Naive thymus-derived CD8-positive, alpha-beta T cell (primary cell): Measurements from ENCODE around the gene HTR3D. TPM values are rescaled to one million over a fixed set of nuclear protein-coding genes. Genes with fewer than 3 reads are reported as not detected.
"Not testable (repeated sequence)": the region's sequence is repeated elsewhere in the genome, so short reads cannot be mapped to it uniquely, and the experiment has no call there.

Source experiments
- ATAC-seq, 2 donors: fragments of 150-1000 bp; cut with Tn5 transposase in 1 of 2; sonication (Bioruptor Pico), chemical (Tn5 transposase) in 1 of 2; 1 replicate in 1 of 2; 2 replicates in 1 of 2; pipeline ENCODE4 v1.10.0; 2021; ENCODE audit warnings: mild to moderate bottlenecking in 2 of 2, moderate library complexity in 2 of 2
- POLR2A ChIA-PET: fragments of 350-600 bp; sonication (Branson Sonifier 250); formaldehyde crosslinking; loops from one replicate; lab custom pipeline; 2021; ENCODE audit warnings: antibody characterized with exemption; lab: Charles Lee
- DNase-seq, 10 donors: peaks; one replicate each; pipeline versions ENCODE4 v3.0.0 to v3.0.0-alpha.2; 2020 to 2022
- H3K27ac Mint-ChIP-seq, 10 donors: one replicate each; pipeline ENCODE4 v1.8.0; 2020 to 2022; ENCODE audit warnings: mild to moderate bottlenecking in 10 of 10, mixed read lengths in 10 of 10, moderate library complexity in 4 of 10, inconsistent platforms in 1 of 10
- H3K27me3 Mint-ChIP-seq, 5 donors: one replicate each; pipeline ENCODE4 v1.8.0; 2021 to 2022; ENCODE audit warnings: mixed read lengths in 5 of 5
- H3K36me3 Mint-ChIP-seq, 3 donors: one replicate each; pipeline ENCODE4 v1.8.0; 2020 to 2022; ENCODE audit warnings: mixed read lengths in 3 of 3, mild to moderate bottlenecking in 2 of 3, inconsistent platforms in 1 of 3
- H3K4me1 Mint-ChIP-seq, 4 donors: one replicate each; pipeline ENCODE4 v1.8.0; 2021 to 2022; ENCODE audit warnings: mixed read lengths in 4 of 4
- H3K4me3 Mint-ChIP-seq, 10 donors: one replicate each; pipeline ENCODE4 v1.8.0; 2020 to 2022; ENCODE audit warnings: mild to moderate bottlenecking in 10 of 10, mixed read lengths in 10 of 10, moderate library complexity in 6 of 10, inconsistent platforms in 1 of 10
- H3K9me3 Mint-ChIP-seq, 9 donors: one replicate each; pipeline ENCODE4 v1.8.0; 2020 to 2022; ENCODE audit warnings: mixed read lengths in 9 of 9, mild to moderate bottlenecking in 3 of 9, inconsistent platforms in 1 of 9, moderate library complexity in 1 of 9
- polyA plus RNA-seq, 3 donors: library from polyadenylated mRNA; unstranded; fragments of 300-500 nt; fragmentation: Illumina TruSeq; gene quantifications; one replicate each; pipeline ENCODE4 v1.2.3, GENCODE V29; 2021
- total RNA-seq, 8 experiments: library from RNA in 2 of 8; stranded (reverse) in 2 of 8; gene quantifications; one replicate each; pipeline ENCODE4 v1.2.3 and lab custom pipeline; 2021 to 2026

HTR3D gene
- total and polyA plus RNA-seq, 5 experiments from 2014 or later, result not detected

DNA sequence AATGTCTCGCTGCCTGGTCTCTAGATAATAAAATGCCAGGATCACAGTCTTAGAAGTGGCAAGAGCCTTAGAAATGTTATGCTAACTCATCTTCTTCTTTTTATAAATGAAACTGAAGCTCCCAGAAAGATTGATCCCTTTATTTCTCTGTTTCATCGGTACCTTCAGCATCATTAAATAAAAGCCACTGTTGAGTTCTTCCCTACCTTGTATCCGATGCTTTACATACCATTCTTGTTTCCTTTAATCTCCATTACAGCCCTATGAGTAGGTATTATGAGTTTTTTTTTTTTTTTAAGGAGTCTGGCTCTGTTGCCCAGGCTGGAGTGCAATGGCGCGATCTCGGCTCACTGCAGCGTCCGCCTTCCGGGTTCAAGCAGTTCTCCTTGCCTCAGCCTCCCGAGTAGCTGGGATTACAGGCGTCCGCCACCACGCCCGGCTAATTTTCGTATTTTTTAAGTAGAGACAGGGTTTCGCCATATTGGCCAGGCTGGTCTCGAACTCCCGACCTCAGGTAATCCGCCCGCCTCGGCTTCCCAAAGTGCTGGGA, 13.0 kb upstream of the HTR3D start:
- H3K4me3 Mint-ChIP-seq, result peak overlapping the region; percentile 98 to 100 (median 99)
- ATAC-seq, result no peak
- peaks cover 0 to 9% (median 2%) of the 10 kb centered on the region in 3 donors for H3K36me3 Mint-ChIP-seq
- no peaks in the 10 kb centered on the region for H3K9me3 Mint-ChIP-seq
- POLR2A ChIA-PET, result interaction anchor here (0.5 to 1.3 kb wide), 2 partner anchors 12 to 133 kb away, joined by 4 to 6 read pairs; partner anchors contain the start of gene PARL
- peaks cover 5 to 14% (median 12%) of the 10 kb centered on the region in 5 donors for H3K27me3 Mint-ChIP-seq
- no peak for DNase-seq
- H3K4me1 Mint-ChIP-seq, result peaks cover 19 to 37% (median 25%) of the 10 kb centered on the region in 4 donors
- peak overlapping the region in 9 of 10 donors; percentile 37 to 98 (median 92) for H3K27ac Mint-ChIP-seq

DNA sequence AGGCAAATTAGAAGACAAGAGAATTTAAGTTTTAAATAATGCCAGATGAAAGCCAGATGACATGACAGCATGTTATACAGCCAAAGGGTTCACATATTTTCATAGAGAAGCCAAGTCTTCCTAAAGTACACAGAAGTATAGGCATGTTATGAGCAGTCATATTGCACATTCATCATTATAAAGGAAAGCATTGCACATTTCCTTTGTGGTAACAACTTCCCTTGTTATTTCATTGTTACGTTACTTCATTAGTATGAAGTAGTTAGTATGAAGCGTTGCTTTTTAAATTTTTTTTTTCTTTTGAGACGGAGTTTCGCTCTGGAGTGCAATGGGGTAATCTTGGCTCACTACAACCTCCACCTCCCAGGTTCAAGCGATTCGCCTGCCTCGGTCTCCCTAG, 9.2 kb upstream of the HTR3D start:
- Mint-ChIP-seq H3K9me3 (no peaks in the 10 kb centered on the region), H3K27me3 (peaks cover 10 to 25% (median 12%) of the 10 kb centered on the region in 5 donors), H3K27ac (no peak overlapping the region), H3K36me3 (no peaks in the 10 kb centered on the region), H3K4me3 (no peak overlapping the region), H3K4me1 (peaks cover 7 to 14% (median 10%) of the 10 kb centered on the region in 4 donors)
- ATAC-seq (no peak), DNase-seq (no peak)
- POLR2A ChIA-PET, result no interaction called here

DNA sequence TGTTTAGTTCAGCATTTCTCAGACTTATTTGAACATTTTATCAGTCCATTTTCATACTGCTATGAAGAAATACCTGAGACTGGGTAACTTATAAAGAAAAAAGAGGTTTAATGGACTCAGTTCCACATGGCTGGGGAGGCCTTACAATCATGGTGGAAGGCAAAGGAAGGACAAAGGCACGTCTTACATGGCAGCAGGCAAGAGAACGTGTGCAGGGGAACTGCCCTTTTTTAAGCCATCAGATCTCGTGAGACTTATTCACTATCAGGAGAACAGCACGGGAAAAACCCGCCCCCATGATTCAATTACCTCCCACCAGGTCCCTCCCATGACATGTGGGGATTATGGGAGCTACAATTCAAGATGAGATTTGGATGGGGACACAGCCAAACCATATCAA, 6.3 kb upstream of the HTR3D start:
- H3K4me1 Mint-ChIP-seq, H3K4me3 Mint-ChIP-seq, H3K36me3 Mint-ChIP-seq, POLR2A ChIA-PET, H3K9me3 Mint-ChIP-seq, ATAC-seq, DNase-seq: not testable (repeated sequence)
- peaks cover 9 to 22% (median 12%) of the 10 kb centered on the region in 5 donors for H3K27me3 Mint-ChIP-seq
- peak overlapping the region in 1 of 10 donors; percentile 35 for H3K27ac Mint-ChIP-seq

DNA sequence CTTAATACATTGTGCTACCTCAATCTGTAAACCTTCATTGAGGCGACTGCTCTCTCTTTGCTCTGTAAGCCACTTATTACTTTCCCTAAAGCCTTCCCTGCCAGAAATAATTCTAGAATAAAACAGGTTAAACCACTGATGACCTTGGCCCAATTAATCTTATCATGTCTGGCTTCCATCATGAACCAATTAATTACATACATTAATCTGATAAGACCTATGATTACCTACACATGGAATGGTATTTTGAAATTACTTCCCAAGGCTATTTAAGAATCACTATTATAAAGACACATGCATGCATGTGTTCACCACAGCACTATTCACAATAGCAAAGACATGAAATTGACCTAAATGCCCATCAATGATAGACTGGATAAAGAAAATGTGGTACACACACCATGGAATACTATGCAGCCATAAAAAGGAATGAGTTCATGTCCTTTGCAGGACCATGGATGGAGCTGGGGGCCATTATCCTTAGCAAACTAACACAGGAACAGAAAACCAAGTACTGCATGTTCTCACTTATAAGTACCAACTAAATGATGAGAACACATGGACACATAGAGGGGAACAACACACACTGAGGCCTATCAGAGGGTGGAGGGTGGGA, 3.2 kb upstream of the HTR3D start:
- H3K27ac Mint-ChIP-seq, H3K36me3 Mint-ChIP-seq, POLR2A ChIA-PET, DNase-seq, H3K4me1 Mint-ChIP-seq, H3K4me3 Mint-ChIP-seq, ATAC-seq, H3K9me3 Mint-ChIP-seq: not testable (repeated sequence)
- H3K27me3 Mint-ChIP-seq, result peaks cover 0 to 12% (median 6%) of the 10 kb centered on the region in 5 donors

DNA sequence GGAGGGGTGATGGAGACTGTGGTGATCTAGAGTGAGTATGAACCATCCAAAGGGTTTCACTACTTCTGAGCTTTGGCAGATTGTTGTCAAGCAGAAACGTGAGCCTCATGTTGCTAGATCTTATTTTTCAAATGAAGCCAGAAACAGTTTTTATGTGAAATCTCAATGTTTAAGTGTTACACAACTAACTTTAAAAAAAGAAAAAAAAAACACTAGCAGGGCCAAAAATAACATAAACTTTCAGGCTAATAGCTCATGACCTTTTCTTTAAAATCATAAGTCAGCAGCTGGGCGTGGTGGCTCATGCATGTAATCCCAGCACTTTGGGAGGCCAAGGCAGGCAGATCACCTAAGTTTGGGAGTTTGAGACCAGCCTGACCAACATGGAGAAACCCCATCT, 2.1 kb upstream of the HTR3D start:
- POLR2A ChIA-PET, result interaction anchor here (0.7 kb wide), 1 partner anchor 32 kb away, joined by 3 read pairs; no protein-coding TSS in a partner anchor

DNA sequence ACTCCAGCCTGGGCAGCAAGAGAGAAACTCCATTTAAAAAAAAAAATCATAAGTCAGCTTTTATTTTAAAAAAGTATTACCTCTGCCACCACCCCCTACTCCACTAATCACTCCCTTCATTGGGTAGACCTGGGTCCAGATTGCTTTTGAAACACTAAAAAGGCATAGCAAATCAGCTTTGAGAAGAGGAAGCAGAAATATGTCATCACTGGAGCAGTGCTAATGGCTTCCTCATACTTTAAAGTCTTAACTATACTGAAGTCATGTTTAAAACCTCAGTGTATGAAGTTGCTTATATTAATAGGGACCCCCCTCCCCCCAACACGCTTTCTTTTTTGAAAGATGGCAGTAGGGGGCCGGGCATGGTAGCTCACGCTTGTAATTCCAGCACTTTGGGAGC, 1.0 kb upstream of the HTR3D start:
- no peaks in the 10 kb centered on the region for H3K9me3 Mint-ChIP-seq
- H3K27me3 Mint-ChIP-seq, result peaks cover 0 to 14% (median 5%) of the 10 kb centered on the region in 5 donors
- no peak overlapping the region for H3K4me3 Mint-ChIP-seq
- DNase-seq, result no peak
- H3K36me3 Mint-ChIP-seq, result no peaks in the 10 kb centered on the region
- ATAC-seq, result no peak
- no peaks in the 10 kb centered on the region for H3K4me1 Mint-ChIP-seq
- POLR2A ChIA-PET, result no interaction called here
- no peak overlapping the region for H3K27ac Mint-ChIP-seq

More for the DNA sequence above, 2.1 kb upstream of the HTR3D start:
- ATAC-seq, result no peak
- H3K27ac Mint-ChIP-seq, result no peak overlapping the region
- no peaks in the 10 kb centered on the region for H3K36me3 Mint-ChIP-seq
- no peak overlapping the region for H3K4me3 Mint-ChIP-seq
- no peaks in the 10 kb centered on the region for H3K9me3 Mint-ChIP-seq
- no peaks in the 10 kb centered on the region for H3K4me1 Mint-ChIP-seq
- no peak for DNase-seq
- H3K27me3 Mint-ChIP-seq, result peaks cover 0 to 14% (median 7%) of the 10 kb centered on the region in 5 donors

DNA sequence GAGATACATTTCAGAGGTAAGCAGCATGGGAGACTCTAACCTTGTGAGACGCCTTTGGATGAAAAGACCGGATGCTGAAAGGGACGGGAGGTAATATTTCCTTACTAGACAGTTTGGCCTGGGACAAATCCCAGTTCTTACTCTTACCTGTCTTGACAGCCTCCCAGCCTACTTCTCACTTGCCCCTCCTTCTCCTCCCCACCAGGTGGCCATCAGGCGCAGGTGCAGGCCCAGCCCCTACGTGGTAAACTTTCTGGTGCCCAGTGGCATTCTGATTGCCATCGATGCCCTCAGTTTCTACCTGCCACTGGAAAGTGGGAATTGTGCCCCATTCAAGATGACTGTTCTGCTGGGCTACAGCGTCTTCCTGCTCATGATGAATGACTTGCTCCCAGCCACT, 6.3 kb downstream of the HTR3D start:
- no peaks in the 10 kb centered on the region for H3K36me3 Mint-ChIP-seq

DNA sequence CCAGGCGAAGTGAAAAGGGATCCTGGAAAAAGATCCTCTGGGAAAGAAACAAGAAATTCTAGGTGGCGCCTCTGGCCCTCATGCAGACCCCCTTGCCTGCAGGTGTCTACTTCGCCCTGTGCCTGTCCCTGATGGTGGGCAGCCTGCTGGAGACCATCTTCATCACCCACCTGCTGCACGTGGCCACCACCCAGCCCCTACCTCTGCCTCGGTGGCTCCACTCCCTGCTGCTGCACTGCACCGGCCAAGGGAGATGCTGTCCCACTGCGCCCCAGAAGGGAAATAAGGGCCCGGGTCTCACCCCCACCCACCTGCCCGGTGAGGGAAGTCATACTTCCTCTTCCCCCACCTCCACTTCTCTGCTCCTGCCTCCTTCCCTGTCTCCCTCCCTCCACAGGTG, 6.8 kb downstream of the HTR3D start:
- H3K9me3 Mint-ChIP-seq, POLR2A ChIA-PET, H3K4me3 Mint-ChIP-seq, H3K4me1 Mint-ChIP-seq, DNase-seq, H3K27ac Mint-ChIP-seq, ATAC-seq, H3K27me3 Mint-ChIP-seq, H3K36me3 Mint-ChIP-seq: not testable (repeated sequence)

More for the DNA sequence above, 6.3 kb downstream of the HTR3D start:
- POLR2A ChIA-PET, result no interaction called here
- Mint-ChIP-seq H3K27me3 (peaks cover 0 to 3% (median 1%) of the 10 kb centered on the region in 5 donors), H3K4me1 (no peaks in the 10 kb centered on the region), H3K9me3 (no peaks in the 10 kb centered on the region), H3K27ac (no peak overlapping the region), H3K4me3 (no peak overlapping the region)
- DNase-seq (no peak), ATAC-seq (no peak)

DNA sequence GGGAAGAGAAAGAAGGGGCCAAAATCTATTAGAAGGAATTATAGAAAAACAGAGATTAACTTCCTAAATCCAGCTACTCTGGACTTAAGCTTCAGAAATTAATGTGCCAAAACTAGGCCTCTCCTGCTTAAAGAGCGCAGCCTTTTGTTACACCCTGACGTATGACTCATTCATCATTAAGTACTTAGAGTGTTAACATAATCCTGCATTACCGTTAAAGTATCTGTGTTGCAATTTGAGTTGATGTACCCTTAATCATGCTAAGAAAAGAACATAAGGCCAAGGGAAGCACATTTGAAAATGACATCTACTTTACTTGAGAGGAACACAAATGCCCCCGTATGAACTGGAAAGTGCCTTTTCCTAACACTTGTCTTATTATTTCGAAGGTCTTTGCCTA, 7.9 kb downstream of the HTR3D start:
- ATAC-seq (no peak), DNase-seq (no peak)
- Mint-ChIP-seq H3K4me3 (no peak overlapping the region), H3K9me3 (no peaks in the 10 kb centered on the region), H3K27ac (no peak overlapping the region), H3K27me3 (no peaks in the 10 kb centered on the region), H3K4me1 (no peaks in the 10 kb centered on the region), H3K36me3 (no peaks in the 10 kb centered on the region)
- POLR2A ChIA-PET, result no interaction called here

DNA sequence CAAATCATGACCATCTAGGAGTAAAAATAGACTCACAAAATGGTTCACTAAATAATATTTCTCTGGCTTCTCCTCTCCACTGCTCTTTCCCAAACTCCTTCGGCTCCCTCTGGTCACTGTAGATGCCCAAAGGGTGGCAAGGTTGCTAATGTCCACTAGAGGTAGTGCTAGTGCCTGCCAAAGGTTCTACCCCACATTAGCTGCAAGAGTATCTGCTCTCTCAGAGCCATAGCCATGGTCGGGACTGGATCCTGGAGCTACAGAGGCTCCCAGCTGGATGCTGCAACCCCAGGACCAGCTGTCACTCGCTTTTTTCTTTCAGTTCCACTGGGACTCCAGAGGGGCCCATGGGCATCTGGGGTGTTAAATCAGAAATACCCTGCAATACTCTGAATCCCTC, 8.5 kb downstream of the HTR3D start:
- ATAC-seq, result no peak
- Mint-ChIP-seq H3K4me1 (no peaks in the 10 kb centered on the region), H3K4me3 (no peak overlapping the region), H3K9me3 (no peaks in the 10 kb centered on the region), H3K27me3 (peaks cover 0 to 2% (median 0%) of the 10 kb centered on the region in 5 donors), H3K36me3 (no peaks in the 10 kb centered on the region), H3K27ac (no peak overlapping the region)
- DNase-seq, result no peak
- POLR2A ChIA-PET, result no interaction called here

DNA sequence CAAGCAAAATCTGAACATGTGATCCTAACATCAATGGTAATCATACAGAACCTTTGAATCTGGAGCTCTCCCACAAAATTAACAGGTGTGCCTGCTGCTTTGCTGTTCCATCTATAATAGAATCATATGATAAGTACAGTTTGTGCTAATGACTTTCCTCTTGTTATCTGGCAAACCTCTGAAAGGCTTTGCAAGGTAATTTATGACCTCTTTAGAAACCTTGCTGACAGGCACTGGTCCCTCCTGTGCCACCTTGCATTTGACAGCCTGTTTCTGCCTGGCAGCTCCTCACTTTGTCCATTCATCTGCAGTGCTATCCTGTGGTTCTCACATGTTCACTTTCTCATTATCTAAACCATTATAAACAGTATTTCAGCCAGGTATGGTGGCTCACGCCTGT, 11.1 kb downstream of the HTR3D start:
- no peaks in the 10 kb centered on the region for H3K4me1 Mint-ChIP-seq
- DNase-seq, result no peak
- POLR2A ChIA-PET, result no interaction called here
- ATAC-seq, result no peak
- no peaks in the 10 kb centered on the region for H3K9me3 Mint-ChIP-seq
- no peak overlapping the region for H3K27ac Mint-ChIP-seq
- H3K27me3 Mint-ChIP-seq, result peaks cover 0 to 3% (median 1%) of the 10 kb centered on the region in 5 donors
- no peak overlapping the region for H3K4me3 Mint-ChIP-seq
- H3K36me3 Mint-ChIP-seq, result no peaks in the 10 kb centered on the region

DNA sequence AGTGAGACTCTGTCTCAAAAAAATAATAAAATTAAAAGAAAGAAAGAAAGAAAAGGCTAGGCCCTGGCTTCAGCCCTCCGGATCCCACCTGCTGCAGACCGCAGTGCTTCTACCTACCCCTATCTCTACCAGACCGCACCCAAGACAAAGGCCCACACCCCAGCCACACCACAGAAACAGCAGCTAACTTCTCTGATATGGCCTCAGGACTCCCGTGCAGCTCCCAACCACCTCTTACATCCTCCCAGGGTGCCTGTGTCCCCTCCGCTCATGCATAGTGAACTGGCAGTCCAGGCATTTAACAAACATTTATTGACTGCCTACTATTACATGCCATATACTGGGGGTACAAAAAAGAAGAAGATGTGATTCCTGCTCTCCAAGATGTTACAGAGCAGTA, 14.5 kb downstream of the HTR3D start:
- no peaks in the 10 kb centered on the region for H3K9me3 Mint-ChIP-seq
- H3K4me3 Mint-ChIP-seq, result no peak overlapping the region
- H3K36me3 Mint-ChIP-seq, result no peaks in the 10 kb centered on the region
- no peaks in the 10 kb centered on the region for H3K4me1 Mint-ChIP-seq
- POLR2A ChIA-PET, result no interaction called here
- H3K27me3 Mint-ChIP-seq, result peaks cover 0 to 8% (median 4%) of the 10 kb centered on the region in 5 donors
- H3K27ac Mint-ChIP-seq, result no peak overlapping the region
- ATAC-seq, result no peak
- no peak for DNase-seq

DNA sequence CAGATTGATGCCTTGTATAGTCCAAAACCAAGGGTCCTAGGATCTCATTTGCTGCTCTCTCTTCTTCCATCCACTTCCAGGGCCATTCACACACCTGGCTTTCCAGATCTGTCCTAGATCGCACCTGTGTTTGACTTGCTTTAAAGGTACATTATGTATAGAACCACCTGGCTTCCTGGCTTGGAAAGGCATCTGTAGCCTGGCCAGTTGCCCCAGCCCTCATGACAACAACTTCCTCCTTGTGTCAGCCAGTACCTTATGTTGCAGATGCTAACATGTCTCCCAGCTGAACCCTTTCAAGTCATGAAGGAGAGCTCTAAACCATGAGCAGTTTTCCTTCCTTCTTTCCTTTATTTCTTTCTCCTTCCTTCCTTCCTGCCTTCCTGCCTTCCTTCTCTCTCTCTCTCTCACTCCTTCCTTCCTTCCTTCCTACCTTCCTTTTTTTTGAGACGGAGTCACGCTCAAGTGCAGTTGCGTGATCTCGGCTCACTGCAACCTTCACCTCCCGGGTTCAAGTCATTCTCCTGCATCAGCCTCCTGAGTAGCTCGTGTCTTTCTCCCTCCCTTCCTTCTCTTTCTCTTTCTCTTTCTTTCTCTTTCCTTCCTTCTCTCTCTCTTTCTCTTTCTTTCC, 18.8 kb downstream of the HTR3D start:
- H3K36me3 Mint-ChIP-seq, result no peaks in the 10 kb centered on the region
- no peaks in the 10 kb centered on the region for H3K4me1 Mint-ChIP-seq
- H3K4me3 Mint-ChIP-seq, result no peak overlapping the region
- peaks cover 6 to 12% (median 10%) of the 10 kb centered on the region in 5 donors for H3K27me3 Mint-ChIP-seq
- H3K27ac Mint-ChIP-seq, result peak overlapping the region in 1 of 10 donors; percentile 26
- POLR2A ChIA-PET, result no interaction called here
- no peaks in the 10 kb centered on the region for H3K9me3 Mint-ChIP-seq
- ATAC-seq (no peak), DNase-seq (no peak)
